Skeletal muscle tissue (tissue), 4 donors: Measurements from ENCODE around the gene GNAS-AS1. TPM values are rescaled to one million over a fixed set of nuclear protein-coding genes. Genes with fewer than 3 reads are reported as not detected.
A peak's percentile ranks its signal among the peaks of the same experiment; 100 is the strongest.

Experiments used
- H3K27ac ChIP-seq: one replicate; pipeline ENCODE4 v1.7.0; 2013; ENCODE audit warnings: mild to moderate bottlenecking, low read depth, low read length, inconsistent platforms
- H3K27me3 ChIP-seq, 3 donors: one replicate each; pipeline ENCODE4 v1.7.0; 2013; ENCODE audit warnings: low read length in 3 of 3; ENCODE audit not compliant: control insufficient read depth in 3 of 3, insufficient read depth in 3 of 3
- H3K36me3 ChIP-seq, 3 donors: one replicate each; pipeline ENCODE4 v1.7.0; 2013; ENCODE audit warnings: low read length in 3 of 3; ENCODE audit not compliant: control insufficient read depth in 3 of 3, insufficient read depth in 3 of 3
- H3K4me1 ChIP-seq, 3 donors: one replicate each; pipeline ENCODE4 v1.7.0; 2013; ENCODE audit warnings: low read length in 3 of 3, mild to moderate bottlenecking in 3 of 3; ENCODE audit not compliant: control insufficient read depth in 3 of 3, insufficient read depth in 3 of 3
- H3K4me3 ChIP-seq, 3 donors: one replicate each; pipeline ENCODE4 v1.7.0; 2013; ENCODE audit warnings: low read length in 3 of 3
- H3K9ac ChIP-seq, 3 donors: one replicate each; pipeline ENCODE4 v1.7.0; 2013; ENCODE audit warnings: low read length in 3 of 3, mild to moderate bottlenecking in 3 of 3, moderate library complexity in 2 of 3, low read depth in 1 of 3
- H3K9me3 ChIP-seq, 3 donors: one replicate each; pipeline ENCODE4 v1.7.0; 2013; ENCODE audit warnings: low read length in 3 of 3; ENCODE audit not compliant: control insufficient read depth in 3 of 3
- total RNA-seq: library from RNA; depleted of rRNA; stranded (reverse); fragments of >200 nt; gene quantifications from one replicate; pipeline ENCODE4 v1.2.3, GENCODE V29; 2014
- donor health status: Osteomylitis.

GNAS-AS1 gene
- total RNA-seq: 1.0 TPM

- H3K27ac ChIP-seq: no peak within 1 kb of the TSS
- peak within 1 kb of the TSS in 2 of 3 donors; percentile 53 to 66 for H3K9ac ChIP-seq
- H3K27me3 ChIP-seq: peaks cover 16 to 42% (median 33%) of the 10 kb centered on the region in 3 donors
- no peaks in the 10 kb centered on the region for H3K9me3 ChIP-seq
- H3K4me1 ChIP-seq: peaks cover 8 to 20% (median 19%) of the 10 kb centered on the region in 3 donors
- H3K36me3 ChIP-seq: no peaks in the 10 kb centered on the region
- H3K4me3 ChIP-seq: peak within 1 kb of the TSS; percentile 72
Measured at GRCh38 chr20:58850693-58851174, at the start of gene GNAS-AS1. Gene GNAS-AS1 (minus strand): TSS chr20:58850902.

- Histone ChIP-seq H3K27me3 (no peaks in the 10 kb centered on the region), H3K4me1 (peaks cover 54 to 66% (median 63%) of the 10 kb centered on the region in 3 donors), H3K36me3 (peaks cover 10 to 35% (median 24%) of the 10 kb centered on the region in 3 donors), H3K9ac (no peak overlapping the region), H3K4me3 (no peak overlapping the region), H3K27ac (no peak overlapping the region), H3K9me3 (no peaks in the 10 kb centered on the region)
Measured at GRCh38 chr20:58900397-58900796, 49.7 kb upstream of the GNAS-AS1 start.

- Histone ChIP-seq H3K4me3 (no peak overlapping the region), H3K27ac (no peak overlapping the region), H3K4me1 (peaks cover 61 to 71% (median 69%) of the 10 kb centered on the region in 3 donors), H3K9me3 (no peaks in the 10 kb centered on the region), H3K36me3 (peaks cover 10 to 26% (median 18%) of the 10 kb centered on the region in 3 donors), H3K9ac (no peak overlapping the region), H3K27me3 (no peaks in the 10 kb centered on the region)
Measured at GRCh38 chr20:58899512-58899911, 48.8 kb upstream of the GNAS-AS1 start.

GRCh38 chr20:58898629-58899408 is 48.1 kb upstream of the GNAS-AS1 start:
- Histone ChIP-seq H3K27ac (no peak overlapping the region), H3K9me3 (no peaks in the 10 kb centered on the region), H3K4me3 (no peak overlapping the region), H3K36me3 (peaks cover 8 to 20% (median 11%) of the 10 kb centered on the region in 3 donors), H3K27me3 (no peaks in the 10 kb centered on the region), H3K9ac (peak overlapping the region in 1 of 3 donors; percentile 12), H3K4me1 (peaks cover 68 to 76% (median 76%) of the 10 kb centered on the region in 3 donors)

GRCh38 chr20:58897488-58897887 is 46.8 kb upstream of the GNAS-AS1 start:
- no peak overlapping the region for H3K4me3 ChIP-seq
- peaks cover 60 to 77% (median 69%) of the 10 kb centered on the region in 3 donors for H3K4me1 ChIP-seq

GRCh38 chr20:58896820-58897219 is 46.1 kb upstream of the GNAS-AS1 start:
- Histone ChIP-seq H3K9me3 (no peaks in the 10 kb centered on the region), H3K4me1 (peaks cover 57 to 71% (median 62%) of the 10 kb centered on the region in 3 donors), H3K27me3 (no peaks in the 10 kb centered on the region), H3K27ac (peak overlapping the region; percentile 51), H3K9ac (peak overlapping the region in 1 of 3 donors; percentile 27), H3K36me3 (peaks cover 3 to 8% (median 5%) of the 10 kb centered on the region in 3 donors), H3K4me3 (no peak overlapping the region)

More at GRCh38 chr20:58897488-58897887, 46.8 kb upstream of the GNAS-AS1 start:
- H3K36me3 ChIP-seq: peaks cover 3 to 10% (median 5%) of the 10 kb centered on the region in 3 donors
- peak overlapping the region; percentile 36 for H3K27ac ChIP-seq
- no peaks in the 10 kb centered on the region for H3K9me3 ChIP-seq
- peak overlapping the region in 1 of 3 donors; percentile 27 for H3K9ac ChIP-seq
- H3K27me3 ChIP-seq: no peaks in the 10 kb centered on the region

- H3K9ac ChIP-seq: peak overlapping the region; percentile 0 to 43 (median 17)
- peaks cover 57 to 68% (median 62%) of the 10 kb centered on the region in 3 donors for H3K4me1 ChIP-seq
Measured at GRCh38 chr20:58895448-58896180, 44.9 kb upstream of the GNAS-AS1 start.

GRCh38 chr20:58894652-58895447 is 44.1 kb upstream of the GNAS-AS1 start:
- H3K4me1 ChIP-seq: peaks cover 55 to 62% (median 55%) of the 10 kb centered on the region in 3 donors
- peak overlapping the region; percentile 1 to 54 (median 22) for H3K9ac ChIP-seq

More at GRCh38 chr20:58895448-58896180, 44.9 kb upstream of the GNAS-AS1 start:
- peak overlapping the region; percentile 51 for H3K27ac ChIP-seq
- peaks cover 3 to 8% (median 5%) of the 10 kb centered on the region in 3 donors for H3K36me3 ChIP-seq
- peak overlapping the region in 2 of 3 donors; percentile 11 to 41 for H3K4me3 ChIP-seq
- no peaks in the 10 kb centered on the region for H3K9me3 ChIP-seq
- H3K27me3 ChIP-seq: no peaks in the 10 kb centered on the region

More at GRCh38 chr20:58894652-58895447, 44.1 kb upstream of the GNAS-AS1 start:
- Histone ChIP-seq H3K27ac (no peak overlapping the region), H3K36me3 (peaks cover 3 to 8% (median 5%) of the 10 kb centered on the region in 3 donors), H3K4me3 (peak overlapping the region in 2 of 3 donors; percentile 11 to 41), H3K27me3 (no peaks in the 10 kb centered on the region), H3K9me3 (no peaks in the 10 kb centered on the region)
